ENCODE measurements around the gene SHISA7. TPM values are rescaled to one million over a fixed set of nuclear protein-coding genes. Genes with fewer than 3 reads are reported as not detected.
A peak's percentile ranks its signal among the peaks of the same experiment; 100 is the strongest.

Gene SHISA7
- total RNA-seq, 1 experiment from 2014 or later = not detected

GRCh38 chr19:55452749-55453346 lies 9.7 kb upstream of the SHISA7 start:
- DNase-seq = peak; percentile 73 to 83
- CTCF ChIA-PET = interaction anchor here (0.6 to 1.1 kb wide), 3 partner anchors 15 to 342 kb away, joined by 3 to 4 read pairs (median 3); no protein-coding TSS in a partner anchor
- Histone ChIP-seq H3K4me1 (peaks cover 18% of the 10 kb centered on the region; the same call in 1 of the 2 replicates), H3K36me3 (ENCODE audit: control insufficient read depth, insufficient read depth, low read length) (no peaks in the 10 kb centered on the region; the same call in none of the 2 replicates), H3K4me3 (ENCODE audit: low read depth, low read length) (no peak overlapping the region), H3K27me3 (replicated peaks; ENCODE audit: control insufficient read depth, insufficient read depth, low read length) (peaks cover 2% of the 10 kb centered on the region; the same call in 1 of the 2 replicates), H3K9me3 (no peaks in the 10 kb centered on the region)
- Mint-ChIP-seq H3K36me3 (ENCODE audit: insufficient read depth, unreplicated experiment) (peaks cover 8% of the 10 kb centered on the region), H3K4me1 (ENCODE audit: low read depth, unreplicated experiment) (peaks cover 15% of the 10 kb centered on the region), H3K4me3 (ENCODE audit: unreplicated experiment) (peak overlapping the region; percentile 39), H3K27ac (ENCODE audit: unreplicated experiment) (no peak overlapping the region), H3K27me3 (ENCODE audit: insufficient read depth, unreplicated experiment) (peaks cover 19% of the 10 kb centered on the region), H3K9me3 (ENCODE audit: unreplicated experiment) (no peaks in the 10 kb centered on the region)
- POLR2A ChIA-PET = interaction anchor here (1.1 kb wide), 2 partner anchors 9 to 45 kb away, joined by 3 to 5 read pairs; partner anchors contain the start of gene UBE2S
- TF ChIP-seq CTCF (IDR thresholded peaks at IDR 0.05; ENCODE audit: insufficient read depth in 1 of 2, low read depth in 1 of 2, low read length in 1 of 2, severe bottlenecking in 1 of 2, unreplicated experiment in 1 of 2) = no peak
- BruUV-seq (replicated peaks) = no TSS peak
- intact Hi-C loops (cut with micrococcal nuclease; ENCODE audit: unreplicated experiment) = loop anchor here (1.0 kb wide), 1 partner anchor 8 kb away; the partner anchor contains the start of gene ISOC2

- H3K4me3 ChIP-seq (ENCODE audit: low read depth, low read length) = peak overlapping the region; percentile 34
Measured at GRCh38 chr19:55451965-55452748, 9.1 kb upstream of the SHISA7 start.

More at GRCh38 chr19:55451965-55452748, 9.1 kb upstream of the SHISA7 start:
- H3K27me3 ChIP-seq (replicated peaks; ENCODE audit: control insufficient read depth, insufficient read depth, low read length) = peaks cover 2% of the 10 kb centered on the region; the same call in 1 of the 2 replicates
- Mint-ChIP-seq H3K9me3 (ENCODE audit: unreplicated experiment) (no peaks in the 10 kb centered on the region), H3K4me3 (ENCODE audit: unreplicated experiment) (peak overlapping the region; percentile 83), H3K4me1 (ENCODE audit: low read depth, unreplicated experiment) (peaks cover 15% of the 10 kb centered on the region), H3K36me3 (ENCODE audit: insufficient read depth, unreplicated experiment) (peaks cover 8% of the 10 kb centered on the region), H3K27ac (ENCODE audit: unreplicated experiment) (no peak overlapping the region), H3K27me3 (ENCODE audit: insufficient read depth, unreplicated experiment) (peaks cover 19% of the 10 kb centered on the region)
- TF ChIP-seq CTCF (IDR thresholded peaks at IDR 0.05; ENCODE audit: insufficient read depth in 1 of 2, low read depth in 1 of 2, low read length in 1 of 2, severe bottlenecking in 1 of 2, unreplicated experiment in 1 of 2) = no peak
- ChIA-PET POLR2A (interaction anchor here (1.1 kb wide), 1 partner anchor 44 kb away, joined by 3 read pairs; the partner anchor contains the start of gene UBE2S), CTCF (interaction anchor here (0.7 kb wide), 1 partner anchor 881 kb away, joined by 3 read pairs; no protein-coding TSS in a partner anchor)
- BruUV-seq (replicated peaks) = no TSS peak
- DNase-seq = no peak
- H3K4me1 ChIP-seq = peaks cover 18% of the 10 kb centered on the region; the same call in 1 of the 2 replicates
- intact Hi-C loops (cut with micrococcal nuclease; ENCODE audit: unreplicated experiment) = loop anchor here (1.0 kb wide), 1 partner anchor 9 kb away; the partner anchor contains the start of gene ISOC2
- H3K36me3 ChIP-seq (ENCODE audit: control insufficient read depth, insufficient read depth, low read length) = no peaks in the 10 kb centered on the region; the same call in none of the 2 replicates
- H3K9me3 ChIP-seq = no peaks in the 10 kb centered on the region
